HG02852 (cell line): Measurements from ENCODE around the gene PREP.
"Not testable (repeated sequence)": the region's sequence is repeated elsewhere in the genome, so short reads cannot be mapped to it uniquely, and the experiment has no call there.

Experiments
- ATAC-seq: cut with Tn5 transposase; IDR thresholded peaks from one replicate; pipeline ENCODE4 v1.9.1; 2021; ENCODE audit warnings: mild to moderate bottlenecking, moderate library complexity; ENCODE audit not compliant: unreplicated experiment

PREP gene

GRCh38 chr6:105402939-105403935, at the start of gene PREP:
PREP (minus strand) TSS chr6:105403082; CDS start chr6:105402891, 191 bp downstream.
- ATAC-seq = peak; percentile 94

GRCh38 chr6:105452376-105452775, 49.5 kb upstream of the PREP start:
- no peak for ATAC-seq

GRCh38 chr6:105449756-105450390, 47.0 kb upstream of the PREP start:
- ATAC-seq = no peak

- no peak for ATAC-seq
Observed at GRCh38 chr6:105445481-105445880, 42.6 kb upstream of the PREP start.

- ATAC-seq = no peak
Observed at GRCh38 chr6:105443941-105444340, 41.1 kb upstream of the PREP start.

- ATAC-seq = no peak
Observed at GRCh38 chr6:105442369-105442768, 39.5 kb upstream of the PREP start.

- no peak for ATAC-seq
Observed at GRCh38 chr6:105437236-105437635, 34.4 kb upstream of the PREP start.

GRCh38 chr6:105433723-105434122, 30.8 kb upstream of the PREP start:
- ATAC-seq = no peak

GRCh38 chr6:105432797-105433196, 29.9 kb upstream of the PREP start:
- ATAC-seq = no peak

GRCh38 chr6:105431226-105431625, 28.3 kb upstream of the PREP start:
- no peak for ATAC-seq

GRCh38 chr6:105430685-105431084, 27.8 kb upstream of the PREP start:
- ATAC-seq = no peak

- no peak for ATAC-seq
Observed at GRCh38 chr6:105429676-105430075, 26.8 kb upstream of the PREP start.

- no peak for ATAC-seq
Observed at GRCh38 chr6:105428342-105428957, 25.6 kb upstream of the PREP start.

- ATAC-seq = no peak
Observed at GRCh38 chr6:105424175-105424783, 21.4 kb upstream of the PREP start.

- ATAC-seq = not testable (repeated sequence)
Observed at GRCh38 chr6:105416971-105417370, 14.1 kb upstream of the PREP start.

- ATAC-seq = no peak
Observed at GRCh38 chr6:105409734-105410133, 6.9 kb upstream of the PREP start.

GRCh38 chr6:105402090-105402938, 568 bp downstream of the PREP start:
- peak; percentile 39 for ATAC-seq

- no peak for ATAC-seq
Observed at GRCh38 chr6:105401247-105402089, 1.4 kb downstream of the PREP start.

GRCh38 chr6:105400501-105400900, 2.4 kb downstream of the PREP start:
- no peak for ATAC-seq
